Inflammatory macrophage treated with lipopolysaccharide for 1 hour (primary cell): ENCODE measurements around the gene LRMDA.

Experiments
- DNase-seq, 2 donors: peaks; one replicate each; pipeline ENCODE4 v3.0.0-alpha.2; 2020 to 2022

LRMDA gene

DNA sequence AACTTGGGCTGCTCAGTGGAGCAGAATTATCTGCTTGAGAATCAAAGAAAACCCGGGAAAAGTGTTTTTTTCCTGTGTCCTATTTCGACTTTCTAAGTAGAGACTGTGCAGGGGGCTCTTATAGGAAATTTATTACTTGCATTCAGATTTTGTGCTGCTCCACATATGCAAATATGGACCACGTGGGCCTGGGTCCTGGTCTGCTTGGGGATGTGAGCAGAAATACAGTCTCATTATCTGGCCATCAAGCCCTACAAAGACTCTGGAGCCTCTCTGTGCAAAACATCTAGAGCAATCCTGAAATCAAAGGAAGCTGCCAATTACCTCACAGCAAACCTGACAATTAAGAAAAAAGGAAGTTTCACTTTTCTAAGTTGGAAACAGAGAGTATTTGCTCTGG is 216.9 kb downstream of the LRMDA start:
- no peak for DNase-seq

DNA sequence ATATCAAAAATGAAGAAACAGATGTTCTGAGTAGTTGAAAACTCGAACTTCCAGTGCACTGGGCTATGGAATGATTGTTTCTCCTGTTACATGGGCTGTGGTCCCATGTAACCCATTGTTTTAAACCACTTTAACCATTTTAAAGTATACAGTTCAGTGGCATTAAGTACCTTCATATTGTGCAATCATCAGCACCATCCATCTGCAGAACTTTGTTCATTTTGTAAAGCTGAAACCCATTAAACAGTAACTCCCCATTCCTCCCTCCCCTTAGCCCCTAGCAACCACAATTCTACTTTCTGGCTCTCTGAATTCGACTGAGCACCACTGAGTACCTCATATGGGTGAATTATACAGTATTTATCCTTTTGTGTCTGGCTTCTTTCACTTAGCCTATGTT is 217.4 kb downstream of the LRMDA start:
- no peak for DNase-seq

DNA sequence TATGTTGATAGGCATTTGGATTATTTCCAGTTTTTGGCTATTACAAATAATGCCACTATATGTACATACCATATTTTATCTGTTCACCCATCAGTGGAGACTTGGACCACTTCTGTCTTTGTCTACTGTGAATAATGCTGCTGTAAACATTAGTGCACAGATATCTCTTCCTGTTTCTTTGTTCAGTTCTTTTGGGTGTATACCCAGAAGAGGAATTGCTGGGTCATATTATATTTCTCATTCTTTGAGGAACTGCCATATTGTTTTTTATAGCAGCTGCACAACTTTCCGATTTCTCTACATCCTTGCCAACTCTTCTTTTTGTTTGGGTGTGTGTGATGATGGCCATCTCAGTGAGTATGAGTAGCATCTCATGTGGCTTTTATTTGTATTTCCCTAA is 218.0 kb downstream of the LRMDA start:
- DNase-seq = peak; percentile 15 to 32

DNA sequence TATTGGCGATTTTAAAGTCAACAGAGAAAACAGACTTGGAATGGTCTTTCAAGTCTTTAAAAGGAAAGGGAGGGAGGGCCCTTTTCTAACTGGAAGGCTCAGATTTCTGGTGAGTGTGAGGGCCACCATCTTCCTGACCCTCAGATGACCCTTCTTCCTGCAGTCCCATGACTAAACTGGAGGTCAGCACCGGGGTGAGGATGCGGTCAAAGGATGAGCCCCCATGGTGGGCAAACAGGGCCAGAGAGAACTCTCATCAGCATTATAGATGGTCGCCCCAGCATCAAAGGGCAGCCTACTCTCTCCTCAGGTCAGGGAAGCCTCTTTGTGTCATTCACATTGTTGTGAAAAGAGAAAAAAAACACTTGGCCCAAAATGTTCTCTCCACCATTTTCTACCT is 219.2 kb downstream of the LRMDA start:
- DNase-seq = no peak

DNA sequence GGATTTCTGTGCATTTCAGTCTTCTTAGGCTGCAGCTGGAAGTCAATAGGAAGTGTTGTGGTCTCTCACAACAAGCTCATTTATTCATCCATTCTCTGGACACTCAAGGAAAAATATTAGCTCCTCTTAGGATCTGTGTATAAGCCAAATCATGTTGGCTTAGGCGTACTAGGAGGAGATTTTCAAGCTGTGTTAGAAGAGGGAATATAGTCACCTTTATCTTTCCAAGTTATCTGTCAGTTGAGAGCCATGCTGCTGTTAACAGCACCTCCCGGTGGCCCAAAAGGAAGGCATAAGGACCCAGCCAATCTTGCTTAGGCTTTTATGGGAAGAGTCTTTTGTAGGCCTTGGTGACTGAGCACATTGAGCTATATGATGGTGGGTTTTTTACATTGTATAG is 220.0 kb downstream of the LRMDA start:
- peak in 1 of 2 donors; percentile 11 for DNase-seq

DNA sequence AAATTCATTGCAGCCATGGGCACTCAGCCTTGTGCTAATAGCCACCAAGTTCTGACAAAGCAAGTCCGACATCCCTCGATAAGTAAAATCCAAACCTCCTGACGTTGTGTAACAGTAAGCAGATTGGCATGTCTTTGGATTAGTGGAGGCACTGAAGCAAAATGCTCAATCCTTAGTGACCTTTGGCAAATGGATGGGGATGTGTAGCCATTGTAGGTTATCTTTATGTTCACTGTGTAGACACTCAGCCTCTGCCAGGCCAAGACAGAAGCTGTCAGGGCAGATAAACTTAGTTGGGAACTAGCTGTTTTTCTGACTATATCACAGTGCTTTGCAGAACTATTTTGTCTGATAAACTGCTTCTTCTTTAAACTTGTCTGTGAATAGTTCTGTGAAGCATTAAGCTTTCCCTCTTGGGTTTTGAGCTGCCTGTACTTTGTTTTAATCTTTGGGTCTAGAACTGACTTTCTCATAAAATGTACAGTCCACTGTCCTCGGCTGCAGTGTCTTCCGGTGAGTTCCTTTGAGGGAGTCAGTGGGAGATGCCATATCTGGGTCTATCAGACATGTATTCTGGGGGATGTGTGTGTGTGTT is 220.8 kb downstream of the LRMDA start:
- no peak for DNase-seq

DNA sequence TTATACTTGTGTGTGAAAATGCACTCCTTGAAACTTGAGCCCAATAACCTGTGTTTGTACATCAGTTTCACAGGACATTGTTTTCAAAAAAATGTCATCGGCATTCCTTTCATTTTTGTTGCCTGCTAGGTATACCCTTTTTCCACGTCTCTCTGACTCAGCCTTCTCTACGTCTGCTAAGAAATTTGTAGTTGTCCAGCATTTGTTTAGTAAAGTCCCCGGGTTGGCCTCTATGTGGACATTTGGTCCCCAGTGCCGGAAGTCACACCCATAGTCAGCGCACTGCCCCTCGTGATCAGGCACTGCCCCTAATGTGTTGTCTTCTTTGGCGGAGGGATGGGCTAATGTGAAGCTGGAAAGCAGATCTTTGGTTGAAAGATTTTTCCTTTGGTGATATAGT is 222.3 kb downstream of the LRMDA start:
- no peak for DNase-seq

DNA sequence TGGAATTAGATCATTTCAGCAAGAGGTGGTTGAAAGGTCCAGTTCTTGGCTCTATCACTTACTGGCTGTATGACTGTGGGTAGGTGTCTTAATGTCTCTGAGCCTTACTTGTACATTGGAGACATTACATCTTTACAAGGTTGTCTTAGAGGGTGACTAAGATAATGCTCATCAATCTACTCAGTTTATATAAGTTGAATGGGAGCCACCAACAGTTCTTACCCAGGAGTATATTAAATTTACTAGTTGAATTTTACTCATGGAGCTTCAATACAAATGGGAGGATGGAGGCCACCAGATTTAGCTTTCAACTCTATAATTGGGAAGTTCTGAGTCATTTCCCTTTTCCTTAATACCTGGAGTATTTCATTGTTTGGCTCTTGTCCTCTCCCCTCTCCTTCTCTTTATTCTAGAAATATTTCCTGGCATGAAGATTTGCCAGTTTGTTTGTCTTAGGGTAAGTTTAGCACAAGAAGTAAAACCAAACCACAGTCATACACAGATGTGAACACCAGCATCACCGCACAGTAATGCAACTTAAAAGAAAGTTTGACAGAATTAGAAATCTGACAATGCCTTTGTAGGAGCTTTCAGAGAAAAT is 222.8 kb downstream of the LRMDA start:
- no peak for DNase-seq

DNA sequence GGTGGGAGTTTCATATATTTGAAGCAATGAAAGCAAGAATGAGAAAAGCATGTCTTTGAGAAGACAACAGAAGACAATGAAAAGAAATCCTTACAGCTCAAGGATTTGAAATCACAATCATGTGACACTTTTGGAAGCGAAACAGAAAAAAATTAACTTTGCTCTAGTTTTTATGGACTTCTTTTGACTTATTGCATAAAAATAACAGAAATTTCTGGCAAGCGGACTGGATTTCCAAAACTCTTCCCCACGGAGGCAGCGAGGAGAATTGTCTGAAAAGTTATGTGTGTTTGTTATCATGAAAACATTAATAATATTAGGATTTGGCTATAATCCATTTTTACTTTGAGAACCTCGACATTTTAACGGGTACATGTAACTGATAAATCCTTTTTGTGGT is 223.3 kb downstream of the LRMDA start:
- no peak for DNase-seq

DNA sequence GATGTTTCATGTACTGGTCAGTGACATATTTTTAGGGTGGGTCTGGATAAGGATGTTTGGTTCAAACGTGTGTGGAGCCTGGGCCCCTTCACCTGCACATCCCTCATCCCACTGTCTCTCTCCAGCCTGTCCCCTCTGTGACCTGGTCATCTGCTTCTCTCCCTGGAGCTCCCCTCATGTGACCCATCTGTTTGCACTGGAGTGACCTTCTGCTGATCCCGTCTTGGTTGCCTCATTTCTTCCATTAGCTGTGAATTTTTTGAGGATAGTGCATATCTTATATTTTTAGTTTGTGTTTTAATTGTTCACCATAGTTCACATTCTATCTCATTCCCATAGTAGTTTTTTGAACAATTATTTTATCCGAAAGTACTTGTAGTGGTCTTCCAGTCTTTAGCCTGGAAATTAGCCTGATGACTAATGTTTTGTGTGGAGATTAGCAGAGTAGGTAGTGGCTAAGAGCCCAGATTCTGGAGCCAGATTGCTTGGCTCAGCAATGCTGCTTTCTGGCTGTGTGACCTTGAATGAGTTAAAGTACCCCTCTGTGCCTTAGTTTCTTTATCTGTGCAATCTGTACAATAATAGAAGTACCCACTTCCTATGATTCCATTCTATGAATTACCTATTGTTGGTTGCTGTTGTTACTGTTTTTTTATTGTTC is 224.5 kb downstream of the LRMDA start:
- no peak for DNase-seq

DNA sequence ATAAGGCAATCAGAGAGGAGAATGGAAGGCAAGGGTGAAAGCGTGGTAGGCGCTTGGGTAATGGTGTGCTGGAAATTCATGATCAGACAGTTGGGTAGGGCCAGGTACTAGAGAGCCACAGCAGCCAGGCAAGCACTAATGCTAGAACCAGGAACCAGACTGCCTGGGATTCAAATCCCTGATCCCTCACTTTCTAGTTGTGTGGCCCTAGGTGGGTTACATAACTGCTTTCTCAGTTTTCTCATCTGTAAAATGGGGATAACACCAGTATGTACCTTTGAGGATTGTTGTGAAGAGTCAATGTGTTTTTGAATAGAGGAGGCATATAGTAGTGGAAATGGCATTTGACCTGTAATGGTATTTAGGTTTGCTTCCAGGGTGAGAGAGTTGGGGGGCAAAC is 225.9 kb downstream of the LRMDA start:
- DNase-seq = no peak

DNA sequence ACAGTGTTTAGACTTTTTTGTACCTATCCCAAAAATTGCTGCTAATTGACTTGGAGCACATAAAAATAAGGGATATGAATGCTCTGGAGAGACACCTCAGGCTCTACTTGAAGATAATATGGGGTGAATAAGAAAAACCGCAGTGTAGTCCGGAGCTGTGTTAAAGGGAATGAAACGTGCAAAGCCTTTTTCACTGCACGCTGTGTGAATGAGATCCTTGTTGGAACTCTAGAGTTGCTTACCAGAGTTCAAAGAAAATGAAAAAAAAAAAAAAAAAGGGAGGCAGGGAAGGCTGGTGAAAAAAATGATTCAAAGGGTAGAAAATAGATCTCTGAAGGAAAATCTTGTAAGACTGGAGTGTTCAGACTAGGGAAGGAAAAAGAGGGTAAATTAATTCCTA is 226.6 kb downstream of the LRMDA start:
- DNase-seq = no peak

DNA sequence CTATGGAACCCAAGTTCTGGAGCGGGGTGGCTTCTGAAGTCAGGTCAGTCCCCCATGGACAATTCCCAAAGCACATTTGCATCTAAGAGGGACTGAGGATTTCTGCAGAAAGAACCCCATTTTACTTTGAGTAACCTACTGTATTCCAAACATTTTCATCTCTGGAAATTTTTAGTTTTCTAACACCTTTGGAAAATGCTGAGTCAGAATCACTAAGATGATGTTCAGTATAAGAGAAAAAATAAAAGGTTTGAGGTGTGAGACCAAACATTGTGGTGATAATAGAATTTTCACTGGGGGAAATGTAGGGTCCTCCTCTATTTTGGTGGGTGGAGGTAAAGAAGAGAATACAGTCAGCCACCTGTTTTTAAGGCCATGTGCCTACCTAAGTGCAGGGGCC is 227.1 kb downstream of the LRMDA start:
- no peak for DNase-seq

DNA sequence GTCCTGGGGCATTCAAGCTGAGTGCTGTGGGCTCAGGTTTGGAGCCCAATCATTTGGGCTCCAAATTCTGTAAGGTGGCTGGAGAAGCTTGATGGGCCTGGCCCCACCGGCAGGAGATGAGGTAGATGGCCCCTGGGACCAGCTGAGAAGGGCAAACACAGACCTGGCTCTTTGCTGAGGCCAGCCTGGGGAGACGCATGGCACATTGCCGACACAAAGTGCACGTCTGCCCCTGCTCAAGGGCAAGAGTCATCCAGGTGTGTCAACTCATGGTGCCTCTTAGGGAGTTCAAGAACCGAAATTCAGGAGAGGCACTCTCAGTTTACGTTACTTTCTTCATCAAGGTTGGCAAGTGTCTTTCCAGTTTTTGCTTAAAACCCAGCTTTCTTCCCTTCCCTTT is 227.5 kb downstream of the LRMDA start:
- no peak for DNase-seq

DNA sequence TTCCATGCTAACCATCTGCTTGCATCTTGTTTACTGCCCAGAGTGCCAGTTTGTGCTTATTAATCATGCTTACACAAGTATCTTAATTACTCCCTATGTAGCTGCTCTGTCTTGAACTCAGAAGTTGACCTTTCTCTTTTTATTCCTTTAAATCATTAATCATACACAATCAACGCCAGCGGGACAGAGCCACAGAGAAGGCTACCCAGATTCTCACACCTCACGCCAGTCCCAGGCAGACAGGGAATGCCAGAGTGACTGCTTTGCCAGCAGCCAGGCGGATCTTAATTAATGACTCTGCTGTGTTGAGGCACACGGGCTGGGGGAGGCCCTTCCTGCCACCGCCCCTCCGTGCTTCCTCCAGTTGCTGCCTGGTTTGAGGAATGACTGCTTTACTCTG is 229.4 kb downstream of the LRMDA start:
- no peak for DNase-seq

DNA sequence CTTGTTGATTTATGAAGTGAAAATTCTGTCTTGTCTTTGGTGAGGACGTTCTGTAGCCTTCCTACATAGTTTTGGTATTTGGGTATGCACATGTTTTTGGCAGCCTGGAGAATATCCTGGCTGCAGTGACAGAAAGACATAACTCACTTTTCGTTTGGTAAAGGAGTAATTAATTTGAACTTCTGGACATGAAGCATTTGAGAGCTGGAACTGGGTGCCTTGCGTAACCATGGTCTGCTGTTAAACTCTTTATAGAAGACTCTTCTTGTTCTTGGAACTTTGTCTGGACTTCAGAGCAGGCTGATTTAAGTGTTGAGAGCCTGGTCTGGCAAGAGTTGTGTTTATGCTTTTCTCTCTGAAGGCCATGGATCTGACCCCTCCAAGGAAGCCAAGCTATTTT is 231.3 kb downstream of the LRMDA start:
- no peak for DNase-seq

DNA sequence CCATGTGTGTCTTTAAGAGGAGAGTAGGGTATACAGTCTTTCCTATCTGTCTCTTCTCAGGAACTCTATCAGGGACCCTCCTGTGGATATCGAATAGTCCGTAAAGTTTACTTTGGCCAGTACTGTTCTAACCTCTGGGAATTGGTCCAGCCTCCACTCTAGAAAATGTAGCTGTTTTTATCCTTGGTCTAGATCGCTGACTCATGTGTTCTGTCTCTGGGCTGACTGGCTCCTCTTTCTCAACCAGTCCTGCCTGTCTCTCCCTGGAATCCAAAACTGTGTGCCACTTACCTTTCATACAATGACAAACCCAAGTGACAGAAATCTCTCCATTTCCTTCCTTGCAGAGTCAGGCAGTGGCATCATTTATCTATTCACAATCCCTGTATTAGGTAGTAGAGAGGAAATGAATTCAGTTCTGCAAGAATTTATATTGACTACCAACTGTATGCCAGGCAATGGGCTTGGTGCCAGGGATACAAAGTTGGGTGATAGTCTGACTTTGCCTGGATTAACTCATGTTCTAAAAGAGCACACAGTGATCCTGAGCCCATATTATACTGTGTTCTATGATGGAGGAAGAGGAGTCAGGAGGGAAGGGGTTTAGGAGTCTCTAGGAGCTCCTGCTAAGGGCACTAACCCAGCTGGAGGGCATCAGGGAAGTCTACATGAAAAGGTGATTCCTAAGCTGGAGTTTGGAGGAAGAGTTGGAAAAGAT is 232.7 kb downstream of the LRMDA start:
- DNase-seq = no peak

DNA sequence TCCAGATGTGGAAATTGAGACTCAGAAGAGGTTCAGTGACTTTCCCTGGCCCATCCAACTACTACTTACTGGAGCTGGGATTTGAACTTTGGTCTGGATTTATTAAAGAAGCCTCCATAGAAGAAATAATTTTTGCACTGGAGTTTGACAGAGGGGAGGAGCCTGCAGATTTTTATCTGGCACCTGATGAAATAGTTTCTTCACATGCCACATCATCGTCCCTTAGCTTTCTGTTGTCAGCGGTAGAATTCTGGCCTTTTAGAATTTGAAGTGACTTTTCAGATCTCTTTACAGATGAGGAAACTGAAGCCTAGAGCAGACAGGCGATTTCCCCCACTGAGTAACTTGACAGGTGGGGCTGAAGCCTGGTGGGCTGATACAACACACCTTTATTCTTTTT is 233.5 kb downstream of the LRMDA start:
- DNase-seq = no peak

DNA sequence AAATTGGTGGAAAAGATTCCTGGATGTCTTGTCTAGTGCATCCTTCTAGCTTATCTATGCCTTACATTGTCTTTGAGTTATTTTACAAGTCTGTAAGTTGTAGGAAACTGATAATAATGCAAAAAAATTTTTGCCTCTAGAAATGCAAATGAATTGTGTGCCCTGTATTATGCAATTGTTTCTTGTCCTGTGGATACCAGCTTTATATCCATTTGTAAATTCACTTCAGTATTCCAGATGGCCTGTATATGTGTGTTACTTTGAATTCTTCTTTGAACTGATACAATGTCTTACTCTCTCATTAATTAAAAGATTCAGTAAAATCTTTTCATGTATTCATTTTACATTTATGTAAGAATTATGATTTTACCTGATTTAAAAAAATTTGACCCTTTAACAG is 234.3 kb downstream of the LRMDA start:
- no peak for DNase-seq

DNA sequence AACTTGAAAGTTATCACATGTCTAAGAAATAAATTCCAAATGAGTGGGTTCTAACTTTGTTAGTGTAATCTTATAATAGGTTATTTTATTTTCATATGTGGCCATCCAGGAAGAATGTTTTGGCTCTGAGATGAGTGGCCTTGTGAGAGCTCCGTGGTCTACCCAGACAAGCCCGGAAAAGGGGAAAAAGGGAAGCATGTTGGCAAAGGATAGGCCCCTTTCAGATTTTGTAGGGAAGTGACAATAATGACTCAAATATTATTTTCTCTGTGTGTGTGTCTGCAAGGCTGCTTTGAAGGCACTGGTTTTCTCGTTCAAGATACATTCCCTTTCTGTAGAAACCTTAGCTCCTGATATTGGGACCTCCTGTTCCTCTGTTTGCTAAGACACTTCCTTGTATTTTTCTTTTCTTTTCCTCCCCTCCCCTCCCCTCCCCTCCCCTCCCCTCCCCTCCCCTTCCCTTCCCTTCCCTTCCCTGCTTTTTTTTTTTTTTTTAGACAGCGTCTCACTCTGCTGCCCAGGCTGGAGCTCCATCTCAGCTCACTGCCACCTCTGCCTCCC is 240.8 kb downstream of the LRMDA start:
- DNase-seq = peak; percentile 7 to 10

DNA sequence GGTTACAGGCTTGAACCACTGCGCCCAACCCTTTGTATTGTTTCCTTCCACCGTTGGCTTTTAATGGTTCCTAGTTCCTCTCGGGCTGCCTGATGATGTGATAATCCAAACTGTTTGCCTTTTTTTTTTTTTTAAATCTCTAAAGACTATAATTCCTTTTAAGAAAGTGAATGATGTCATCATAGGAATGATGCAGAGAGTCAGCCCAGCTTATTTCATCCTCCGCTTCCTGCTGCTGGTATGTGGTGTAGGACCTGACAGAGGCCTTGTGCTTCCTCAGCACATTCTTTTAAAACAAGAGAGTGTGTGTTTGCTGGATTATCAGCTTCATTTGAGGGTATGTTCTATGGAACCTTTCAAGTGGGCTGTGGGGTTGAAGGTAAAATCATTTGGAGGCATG is 241.4 kb downstream of the LRMDA start:
- peak; percentile 10 to 25 for DNase-seq

DNA sequence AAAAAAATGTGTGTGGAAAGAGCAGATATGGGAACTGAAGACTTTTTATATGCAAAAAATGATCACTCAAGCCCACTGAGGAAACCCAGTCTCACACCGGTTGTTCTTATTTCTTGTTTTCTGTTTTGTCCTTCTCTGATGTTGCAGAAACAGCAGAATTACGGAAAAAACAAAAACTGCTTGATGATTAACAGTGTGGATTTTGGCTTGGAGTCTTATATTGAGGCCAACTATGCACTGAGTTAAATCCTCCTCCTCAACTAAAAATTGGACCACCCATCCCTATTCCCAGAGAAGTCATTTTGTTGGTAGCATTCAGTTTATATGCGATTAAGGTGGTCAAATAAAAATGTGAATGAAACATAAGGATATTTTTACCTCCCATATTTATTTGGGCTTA is 246.1 kb downstream of the LRMDA start:
- DNase-seq = no peak

DNA sequence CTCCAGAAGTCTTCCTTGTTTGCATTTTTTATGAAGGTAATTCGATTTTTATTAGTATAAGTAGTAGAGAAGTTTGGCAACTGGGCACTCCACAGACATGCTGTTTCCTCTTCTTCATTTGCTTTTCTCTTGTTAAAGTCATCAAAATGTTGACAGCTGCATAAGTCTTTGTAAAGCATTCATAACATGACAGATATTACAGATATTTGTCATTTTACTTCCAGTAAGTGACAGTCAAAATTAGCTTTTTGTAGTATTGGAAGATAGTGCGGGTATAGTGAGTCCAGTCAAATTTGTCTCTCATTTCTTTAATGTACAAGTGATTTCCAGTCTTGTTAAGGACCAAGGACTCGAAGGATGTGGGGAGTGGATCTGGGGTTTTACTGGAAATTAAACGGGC is 247.1 kb downstream of the LRMDA start:
- DNase-seq = no peak

DNA sequence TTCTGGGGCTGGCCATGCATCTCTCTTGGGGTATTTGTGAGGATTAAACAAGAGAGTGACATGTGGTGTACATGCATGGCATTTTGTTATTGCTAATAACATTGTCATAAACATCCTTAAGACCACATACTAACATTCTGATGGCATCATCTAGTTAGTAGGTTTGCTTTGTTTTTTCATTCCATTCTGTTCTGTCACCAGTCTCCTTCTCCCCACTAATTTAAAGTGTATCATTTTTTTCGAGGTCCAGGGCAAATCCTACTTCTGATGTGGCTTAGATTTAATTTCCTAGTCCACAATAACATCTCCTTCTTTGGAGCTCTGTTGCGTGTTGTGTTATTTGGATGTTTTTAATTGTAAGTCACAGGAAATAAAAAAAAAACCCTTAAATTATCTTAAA is 248.1 kb downstream of the LRMDA start:
- no peak for DNase-seq
